Ishikawa (cell line): ENCODE data around the gene THRAP3.

Experiments
- CEBPB ChIP-seq: IDR thresholded peaks from 2 replicates; pipeline ENCODE4 v1.6.1; 2012
- CREB1 ChIP-seq: IDR thresholded peaks from 2 replicates; pipeline ENCODE4 v1.6.1; 2012; ENCODE audit warnings: low read depth
- EGR1 ChIP-seq: IDR thresholded peaks from 2 replicates; pipeline ENCODE4 v1.6.1; 2012
- EP300 ChIP-seq: IDR thresholded peaks from 2 replicates; pipeline ENCODE4 v1.6.1; 2012; ENCODE audit warnings: borderline replicate concordance
- FOXM1 ChIP-seq: IDR thresholded peaks from 2 replicates; pipeline ENCODE4 v1.6.1; 2012; ENCODE audit warnings: low read depth, borderline replicate concordance
- MAX ChIP-seq: IDR thresholded peaks from 2 replicates; pipeline ENCODE4 v1.6.1; 2012
- NFIC ChIP-seq: IDR thresholded peaks from 2 replicates; pipeline ENCODE4 v1.6.1; 2012
- RAD21 ChIP-seq: IDR thresholded peaks from 2 replicates; pipeline ENCODE4 v1.6.1; 2012; ENCODE audit warnings: low read depth
- REST ChIP-seq: IDR thresholded peaks from 2 replicates; pipeline ENCODE4 v1.6.1; 2012; ENCODE audit warnings: low read depth, mild to moderate bottlenecking
- TAF1 ChIP-seq: IDR thresholded peaks from 2 replicates; pipeline ENCODE4 v1.6.1; 2012; ENCODE audit warnings: low read depth, mild to moderate bottlenecking
- TCF12 ChIP-seq: IDR thresholded peaks from 2 replicates; pipeline ENCODE4 v1.6.1; 2012; ENCODE audit warnings: low read depth
- TEAD4 ChIP-seq: IDR thresholded peaks from 2 replicates; pipeline ENCODE4 v1.6.1; 2012
- USF1 ChIP-seq: IDR thresholded peaks from 2 replicates; pipeline ENCODE4 v1.6.1; 2012
- YY1 ChIP-seq: IDR thresholded peaks from 2 replicates; pipeline ENCODE4 v1.6.1; 2012; ENCODE audit warnings: low read depth
- ZBTB7A ChIP-seq: IDR thresholded peaks from 2 replicates; pipeline ENCODE4 v1.6.1; 2012; ENCODE audit warnings: low read depth

THRAP3 gene

GRCh38 chr1:36322786-36323635 is 98.8 kb downstream of the THRAP3 start:
- TF ChIP-seq USF1 (no peak), MAX (peak; percentile 16; the same call in 1 of the 2 replicates)

- TF ChIP-seq TEAD4 (no peak), RAD21 (no peak), NFIC (no peak), MAX (no peak), EGR1 (no peak), FOXM1 (no peak), REST (no peak), TCF12 (no peak), USF1 (no peak), CREB1 (no peak), TAF1 (no peak), CEBPB (no peak), YY1 (no peak), EP300 (no peak), ZBTB7A (no peak)
Observed at GRCh38 chr1:36323636-36324352, 99.6 kb downstream of the THRAP3 start, which contains the start of gene EVA1B. Gene EVA1B, minus strand, starts transcription at chr1:36323645. Its CDS starts 608 bp downstream, at chr1:36323037.

GRCh38 chr1:36324353-36324703 is 100.1 kb downstream of the THRAP3 start:
- TF ChIP-seq CREB1 = no peak

GRCh38 chr1:36326499-36326898 is 102.3 kb downstream of the THRAP3 start:
- TF ChIP-seq NFIC (peak; percentile 39; the same call in 1 of the 2 replicates), RAD21 (no peak), TCF12 (no peak)

- TF ChIP-seq TCF12 (no peak), CREB1 (no peak), EGR1 (no peak), RAD21 (no peak), TAF1 (no peak), FOXM1 (no peak), YY1 (no peak), MAX (no peak), CEBPB (no peak), ZBTB7A (no peak), USF1 (no peak), REST (no peak), TEAD4 (no peak), EP300 (no peak), NFIC (no peak)
Observed at GRCh38 chr1:36327421-36328087, 103.3 kb downstream of the THRAP3 start.
